Stimulated activated naive CD8-positive, alpha-beta T cell treated with anti-CD3 and anti-CD28 coated beads, Interleukin-15, amount 100 ng/mL, for 72 hours (primary cell): ENCODE results near the gene NAV3.
"Not testable (repeated sequence)": the region's sequence is repeated elsewhere in the genome, so short reads cannot be mapped to it uniquely, and the experiment has no call there.

Source experiments
- ATAC-seq: fragments of 150-1000 bp; cut with Tn5 transposase; 2 replicates; pipeline ENCODE4 v1.10.0; 2021; ENCODE audit warnings: mild to moderate bottlenecking, moderate library complexity
- DNase-seq, 2 donors: peaks; one replicate each; pipeline ENCODE4 v3.0.0; 2021 to 2022
- H3K27ac Mint-ChIP-seq, 2 donors: one replicate each; pipeline ENCODE4 v1.8.0; 2022; ENCODE audit warnings: mild to moderate bottlenecking in 2 of 2, mixed read lengths in 2 of 2, moderate library complexity in 2 of 2
- H3K27me3 Mint-ChIP-seq: one replicate; pipeline ENCODE4 v1.8.0; 2022; ENCODE audit warnings: mixed read lengths
- H3K4me1 Mint-ChIP-seq: one replicate; pipeline ENCODE4 v1.8.0; 2022; ENCODE audit warnings: mild to moderate bottlenecking, mixed read lengths
- H3K4me3 Mint-ChIP-seq, 2 donors: one replicate each; pipeline ENCODE4 v1.8.0; 2022; ENCODE audit warnings: mild to moderate bottlenecking in 2 of 2, mixed read lengths in 2 of 2, moderate library complexity in 1 of 2
- H3K9me3 Mint-ChIP-seq, 2 donors: one replicate each; pipeline ENCODE4 v1.8.0; 2022; ENCODE audit warnings: mixed read lengths in 2 of 2

The NAV3 gene

GRCh38 chr12:78220811-78221210 lies 390.1 kb downstream of the NAV3 start:
- DNase-seq (no peak), ATAC-seq (no peak)
- no peak overlapping the region for H3K4me3 Mint-ChIP-seq
- peaks cover 0 to 10% of the 10 kb centered on the region in 2 donors for H3K9me3 Mint-ChIP-seq
- no peak overlapping the region for H3K27ac Mint-ChIP-seq
- H3K27me3 Mint-ChIP-seq = no peaks in the 10 kb centered on the region
- H3K4me1 Mint-ChIP-seq = no peaks in the 10 kb centered on the region

DNA sequence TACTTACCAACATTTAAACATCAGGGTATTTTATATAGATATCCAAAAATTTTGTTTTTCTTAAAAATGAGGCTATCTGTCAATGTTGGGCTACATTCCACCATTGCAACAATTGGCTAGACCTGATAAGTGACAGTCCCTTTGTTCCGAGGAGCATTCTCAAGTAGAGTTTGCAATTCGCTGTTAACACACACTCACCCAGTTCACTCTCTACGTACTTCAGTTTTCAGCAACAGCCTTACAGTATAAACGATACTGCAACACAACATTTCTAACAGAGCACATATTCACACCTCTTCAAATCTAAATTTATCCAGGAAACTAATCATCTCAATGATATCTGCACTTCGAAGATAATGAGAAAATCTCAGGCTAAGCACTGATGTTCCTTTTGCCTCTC lies 393.5 kb downstream of the NAV3 start:
- Mint-ChIP-seq H3K4me3 (no peak overlapping the region), H3K27ac (no peak overlapping the region), H3K9me3 (peaks cover 0 to 10% of the 10 kb centered on the region in 2 donors), H3K4me1 (no peaks in the 10 kb centered on the region), H3K27me3 (no peaks in the 10 kb centered on the region)
- DNase-seq = no peak
- no peak for ATAC-seq

GRCh38 chr12:78226763-78227162 lies 396.1 kb downstream of the NAV3 start:
- ATAC-seq (no peak), DNase-seq (no peak)
- Mint-ChIP-seq H3K27me3 (no peaks in the 10 kb centered on the region), H3K4me3 (no peak overlapping the region), H3K27ac (no peak overlapping the region), H3K4me1 (no peaks in the 10 kb centered on the region), H3K9me3 (peaks cover 0 to 10% of the 10 kb centered on the region in 2 donors)

GRCh38 chr12:78229591-78230101 lies 399.0 kb downstream of the NAV3 start:
- Mint-ChIP-seq H3K4me3 (no peak overlapping the region), H3K27ac (no peak overlapping the region), H3K27me3 (no peaks in the 10 kb centered on the region), H3K4me1 (no peaks in the 10 kb centered on the region), H3K9me3 (peaks cover 0 to 5% of the 10 kb centered on the region in 2 donors)
- no peak for ATAC-seq
- DNase-seq = peak; percentile 5 to 18

DNA sequence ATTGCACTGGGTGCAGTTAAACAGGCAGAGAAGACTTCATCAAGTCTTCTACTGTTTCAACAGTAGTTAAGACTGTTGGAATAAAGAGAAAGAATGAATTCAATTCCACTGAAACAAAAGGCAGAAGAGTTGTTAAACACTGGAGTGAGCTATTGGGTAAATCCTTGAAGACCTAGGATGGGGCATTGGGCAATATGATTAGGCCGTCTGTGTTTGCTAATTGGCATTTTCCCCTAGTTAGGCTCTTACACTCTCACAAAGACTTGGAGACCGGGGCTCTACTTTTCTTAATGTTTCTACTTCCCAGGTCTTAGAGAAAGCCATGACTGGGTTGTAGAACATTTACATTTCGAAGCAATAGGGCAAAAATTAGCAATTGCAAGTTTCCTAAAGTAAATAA lies 402.1 kb downstream of the NAV3 start:
- no peaks in the 10 kb centered on the region for H3K27me3 Mint-ChIP-seq
- DNase-seq (no peak), ATAC-seq (no peak)
- peaks cover 6% of the 10 kb centered on the region in 2 donors for H3K9me3 Mint-ChIP-seq
- no peaks in the 10 kb centered on the region for H3K4me1 Mint-ChIP-seq
- no peak overlapping the region for H3K4me3 Mint-ChIP-seq
- peak overlapping the region in 1 of 2 donors; percentile 33 for H3K27ac Mint-ChIP-seq

- Mint-ChIP-seq H3K4me3 (no peak overlapping the region), H3K27me3 (no peaks in the 10 kb centered on the region), H3K4me1 (no peaks in the 10 kb centered on the region), H3K27ac (no peak overlapping the region), H3K9me3 (peaks cover 6 to 12% of the 10 kb centered on the region in 2 donors)
- ATAC-seq = no peak
- DNase-seq = no peak
Measured at GRCh38 chr12:78236264-78236663, 405.6 kb downstream of the NAV3 start.

DNA sequence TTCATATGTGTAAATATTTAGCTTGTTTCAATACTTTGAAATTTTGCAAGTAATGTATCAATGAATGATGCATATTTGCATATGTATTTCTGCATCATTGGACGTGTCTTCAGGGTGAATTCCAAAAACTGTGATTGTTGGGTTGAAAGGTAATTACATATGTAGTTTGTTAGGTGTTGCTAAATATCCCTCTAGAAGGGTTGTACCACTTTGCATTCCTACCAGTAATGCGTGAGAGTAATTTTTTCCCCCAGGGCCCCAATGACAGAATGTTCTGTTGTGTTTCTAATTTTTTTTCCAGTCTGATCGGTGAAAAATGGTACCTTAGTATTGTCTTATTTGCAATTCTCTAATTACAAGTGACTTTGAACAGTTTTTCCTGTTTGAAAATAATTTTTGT lies 408.9 kb downstream of the NAV3 start:
- Mint-ChIP-seq H3K9me3 (peaks cover 14 to 21% of the 10 kb centered on the region in 2 donors), H3K27me3 (no peaks in the 10 kb centered on the region)
- no peak for ATAC-seq

GRCh38 chr12:78240827-78241226 lies 410.1 kb downstream of the NAV3 start:
- H3K9me3 Mint-ChIP-seq = peaks cover 8 to 27% of the 10 kb centered on the region in 2 donors
- no peaks in the 10 kb centered on the region for H3K4me1 Mint-ChIP-seq
- H3K27me3 Mint-ChIP-seq = no peaks in the 10 kb centered on the region
- ATAC-seq (no peak), DNase-seq (no peak)
- no peak overlapping the region for H3K4me3 Mint-ChIP-seq
- no peak overlapping the region for H3K27ac Mint-ChIP-seq

More for the DNA sequence above, 408.9 kb downstream of the NAV3 start:
- Mint-ChIP-seq H3K4me3 (no peak overlapping the region), H3K27ac (no peak overlapping the region), H3K4me1 (no peaks in the 10 kb centered on the region)
- DNase-seq = no peak

- DNase-seq = no peak
- ATAC-seq = no peak
- Mint-ChIP-seq H3K9me3 (peaks cover 8 to 23% of the 10 kb centered on the region in 2 donors), H3K27me3 (no peaks in the 10 kb centered on the region), H3K4me3 (no peak overlapping the region), H3K27ac (no peak overlapping the region), H3K4me1 (no peaks in the 10 kb centered on the region)
Measured at GRCh38 chr12:78241446-78241845, 410.8 kb downstream of the NAV3 start.

DNA sequence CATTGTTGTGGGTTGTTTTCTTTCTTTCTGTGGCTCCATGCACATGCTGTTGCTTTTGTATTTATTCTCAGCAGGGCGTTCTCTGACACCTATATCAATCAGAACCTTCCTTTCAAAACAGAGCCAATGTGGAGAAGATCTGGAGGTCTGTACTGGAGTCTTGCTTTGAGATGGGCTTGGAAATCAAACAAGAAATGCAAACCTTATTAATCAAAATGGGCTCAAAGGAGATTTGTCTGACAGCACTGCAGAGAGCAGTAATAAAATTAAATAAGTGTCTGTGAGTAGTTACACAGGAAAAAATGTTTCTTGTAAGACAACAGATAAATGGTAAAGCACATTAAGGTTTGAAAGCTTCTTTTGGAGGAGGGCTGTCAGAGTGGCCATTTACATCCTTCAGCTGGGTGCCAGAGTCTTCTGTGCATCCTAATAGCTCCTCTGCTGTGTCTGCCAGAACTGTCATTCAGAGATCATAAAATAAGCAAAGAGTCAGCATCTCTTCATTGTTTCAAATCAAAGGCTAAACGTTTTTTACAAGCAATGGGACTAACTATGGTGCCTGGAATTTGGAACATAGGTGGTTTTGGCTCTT lies 414.3 kb downstream of the NAV3 start:
- H3K27me3 Mint-ChIP-seq = no peaks in the 10 kb centered on the region
- no peaks in the 10 kb centered on the region for H3K4me1 Mint-ChIP-seq
- ATAC-seq = no peak
- DNase-seq = no peak
- H3K4me3 Mint-ChIP-seq = no peak overlapping the region
- H3K9me3 Mint-ChIP-seq = peaks cover 8 to 30% of the 10 kb centered on the region in 2 donors
- H3K27ac Mint-ChIP-seq = no peak overlapping the region

DNA sequence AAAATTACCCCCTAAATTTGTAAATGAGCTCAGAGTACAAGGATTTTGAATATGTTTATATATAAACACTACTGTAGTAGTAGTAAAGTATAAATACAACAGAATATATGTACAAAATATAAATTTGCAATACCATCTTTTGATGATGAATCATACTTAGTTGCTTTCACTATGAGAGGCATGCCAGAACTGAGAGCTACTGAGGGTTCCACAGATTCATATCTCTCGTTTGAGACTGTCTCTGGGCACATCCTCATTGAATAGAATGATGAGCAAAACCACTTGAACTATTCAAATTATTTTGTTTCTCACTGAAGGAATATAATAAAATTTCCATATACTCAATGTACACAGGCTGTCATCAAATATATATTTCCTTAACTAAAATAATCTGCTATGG lies 417.6 kb downstream of the NAV3 start:
- no peak for DNase-seq

DNA sequence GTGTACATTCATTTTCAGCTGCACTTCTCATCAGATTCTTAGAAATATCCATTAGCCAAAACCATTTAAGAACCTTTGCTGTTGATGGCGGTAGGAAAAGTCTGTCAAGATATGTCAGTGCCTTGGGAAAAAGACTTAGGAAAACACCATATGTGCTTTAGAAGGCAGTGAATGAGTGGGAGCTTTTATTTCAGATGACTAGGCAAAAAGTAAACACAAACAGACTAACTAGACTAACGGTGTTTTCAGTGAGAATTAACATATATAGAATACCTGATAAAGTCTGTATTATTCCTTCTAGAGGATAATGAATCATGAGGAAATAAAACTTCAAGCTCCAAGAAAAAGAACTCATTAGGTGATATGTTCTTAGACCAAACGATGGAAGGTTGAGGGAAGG lies 418.9 kb downstream of the NAV3 start:
- DNase-seq (no peak), ATAC-seq (no peak)
- Mint-ChIP-seq H3K4me1 (no peaks in the 10 kb centered on the region), H3K27ac (no peak overlapping the region), H3K27me3 (no peaks in the 10 kb centered on the region), H3K4me3 (no peak overlapping the region), H3K9me3 (peaks cover 8 to 14% of the 10 kb centered on the region in 2 donors)

More for the DNA sequence above, 417.6 kb downstream of the NAV3 start:
- H3K27ac Mint-ChIP-seq = no peak overlapping the region
- peaks cover 4 to 19% of the 10 kb centered on the region in 2 donors for H3K9me3 Mint-ChIP-seq
- no peaks in the 10 kb centered on the region for H3K4me1 Mint-ChIP-seq
- H3K4me3 Mint-ChIP-seq = no peak overlapping the region
- no peak for ATAC-seq
- H3K27me3 Mint-ChIP-seq = no peaks in the 10 kb centered on the region

GRCh38 chr12:78257662-78258061 lies 427.0 kb downstream of the NAV3 start:
- not testable (repeated sequence) for DNase-seq, H3K27ac Mint-ChIP-seq, H3K4me1 Mint-ChIP-seq, H3K4me3 Mint-ChIP-seq, H3K27me3 Mint-ChIP-seq, ATAC-seq
- H3K9me3 Mint-ChIP-seq = peaks cover 16 to 25% of the 10 kb centered on the region in 2 donors

DNA sequence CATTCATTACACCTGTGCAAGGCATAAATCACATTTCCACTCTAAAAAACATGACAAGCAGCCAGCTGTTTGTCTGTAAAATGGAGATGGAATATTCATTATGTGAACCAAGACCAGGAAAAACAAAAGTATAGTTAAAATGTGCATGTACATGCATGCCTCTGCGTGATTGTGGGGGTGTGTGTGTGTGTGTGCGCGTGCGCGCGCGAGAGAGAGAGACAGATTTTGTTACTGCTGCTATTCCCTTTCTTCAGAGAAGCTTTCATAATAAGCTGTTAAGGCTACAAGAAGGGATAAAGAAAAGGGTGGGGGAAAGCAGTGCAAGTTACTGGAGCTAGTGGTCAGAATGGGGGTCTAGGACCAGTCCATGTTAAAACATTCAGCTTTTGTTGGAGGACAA lies 430.3 kb downstream of the NAV3 start:
- ATAC-seq (no peak), DNase-seq (no peak)
- no peaks in the 10 kb centered on the region for H3K4me1 Mint-ChIP-seq
- no peak overlapping the region for H3K4me3 Mint-ChIP-seq
- H3K27ac Mint-ChIP-seq = no peak overlapping the region
- peaks cover 12 to 22% of the 10 kb centered on the region in 2 donors for H3K9me3 Mint-ChIP-seq
- no peaks in the 10 kb centered on the region for H3K27me3 Mint-ChIP-seq

GRCh38 chr12:78261901-78262300 lies 431.2 kb downstream of the NAV3 start:
- no peak for ATAC-seq

More at GRCh38 chr12:78261901-78262300, 431.2 kb downstream of the NAV3 start:
- no peaks in the 10 kb centered on the region for H3K27me3 Mint-ChIP-seq
- DNase-seq = no peak
- H3K9me3 Mint-ChIP-seq = peaks cover 8 to 17% of the 10 kb centered on the region in 2 donors
- no peak overlapping the region for H3K4me3 Mint-ChIP-seq
- no peaks in the 10 kb centered on the region for H3K4me1 Mint-ChIP-seq
- H3K27ac Mint-ChIP-seq = no peak overlapping the region
